Colonic mucosa (tissue), 4 donors: ENCODE data around the gene GPX7. TPM values are rescaled to one million over a fixed set of nuclear protein-coding genes. Genes with fewer than 3 reads are reported as not detected.

Source experiments
- DNase-seq: peaks from one replicate; pipeline ENCODE4 v3.0.0-alpha.2; 2020
- H3K27ac ChIP-seq: fragments of 200-600 bp; one replicate; pipeline ENCODE4 v1.8.0; 2021
- H3K27me3 ChIP-seq: fragments of 200-600 bp; one replicate; pipeline ENCODE4 v1.8.0; 2021
- H3K36me3 ChIP-seq: fragments of 200-600 bp; one replicate; pipeline ENCODE4 v1.8.0; 2021
- H3K4me1 ChIP-seq: fragments of 200-600 bp; one replicate; pipeline ENCODE4 v1.8.0; 2021; ENCODE audit warnings: mild to moderate bottlenecking
- H3K4me3 ChIP-seq: fragments of 200-600 bp; one replicate; pipeline ENCODE4 v1.8.0; 2021
- H3K9ac ChIP-seq, 2 donors: one replicate each; pipeline ENCODE4 v1.7.0; 2013; ENCODE audit warnings: control low read depth in 2 of 2, low read depth in 2 of 2, low read length in 2 of 2
- H3K9me3 ChIP-seq: fragments of 200-600 bp; one replicate; pipeline ENCODE4 v1.8.0; 2021
- CTCF ChIP-seq: fragments of 200-600 bp; IDR thresholded peaks from one replicate; pipeline ENCODE4 v1.8.0; 2022; ENCODE audit warnings: antibody characterized with exemption, mild to moderate bottlenecking
- intact Hi-C: fragments of 100-400 bp; cut with DNase I; formaldehyde crosslinking; loops from one replicate; pipeline ENCODE4 v1.14.1; 2022
- total RNA-seq, 2 donors: library from RNA; stranded (reverse); fragmentation: NEBNext Ultra II Directional in 1 of 2; extraction: Animal tissue kit (Norgen Biotek cat#: 25700) in 1 of 2; gene quantifications; one replicate each; pipeline ENCODE4 v1.2.1, GENCODE V29; 2021
- donor health status: healthy.
- donor health status: DM: no; HTN: no; CAD: no.
- donor health status: DM: no; HTN: no; CAD: no.

GPX7 gene
- total RNA-seq, 2 donors from 2014 or later = 1.8 to 6.0 TPM

- Histone ChIP-seq H3K9me3 (no peaks in the 10 kb centered on the region), H3K27ac (no peak overlapping the region), H3K4me1 (no peaks in the 10 kb centered on the region), H3K9ac (no peak overlapping the region), H3K36me3 (no peaks in the 10 kb centered on the region), H3K4me3 (no peak overlapping the region), H3K27me3 (no peaks in the 10 kb centered on the region)
- no peak for TF ChIP-seq CTCF
- DNase-seq = no peak
- intact Hi-C loops = no loop called here
Observed at GRCh38 chr1:52579415-52579814, 22.8 kb upstream of the GPX7 start.

- no peak overlapping the region for H3K4me3 ChIP-seq
- intact Hi-C loops = no loop called here
- no peaks in the 10 kb centered on the region for H3K9me3 ChIP-seq
- H3K27me3 ChIP-seq = no peaks in the 10 kb centered on the region
- no peak for TF ChIP-seq CTCF
- H3K9ac ChIP-seq = no peak overlapping the region
- DNase-seq = no peak
- H3K27ac ChIP-seq = no peak overlapping the region
- no peaks in the 10 kb centered on the region for H3K4me1 ChIP-seq
- no peaks in the 10 kb centered on the region for H3K36me3 ChIP-seq
Observed at GRCh38 chr1:52580283-52580682, 21.9 kb upstream of the GPX7 start.

- Histone ChIP-seq H3K4me1 (no peaks in the 10 kb centered on the region), H3K4me3 (no peak overlapping the region), H3K36me3 (no peaks in the 10 kb centered on the region), H3K27me3 (no peaks in the 10 kb centered on the region), H3K9ac (no peak overlapping the region), H3K27ac (no peak overlapping the region), H3K9me3 (no peaks in the 10 kb centered on the region)
- intact Hi-C loops = no loop called here
- no peak for DNase-seq
- TF ChIP-seq CTCF = no peak
Observed at GRCh38 chr1:52582116-52582696, 20.0 kb upstream of the GPX7 start.

- no peaks in the 10 kb centered on the region for H3K4me1 ChIP-seq
- no peaks in the 10 kb centered on the region for H3K36me3 ChIP-seq
- H3K9me3 ChIP-seq = no peaks in the 10 kb centered on the region
- no peak for DNase-seq
- no peaks in the 10 kb centered on the region for H3K27me3 ChIP-seq
- intact Hi-C loops = no loop called here
- no peak overlapping the region for H3K9ac ChIP-seq
- no peak overlapping the region for H3K27ac ChIP-seq
- no peak for TF ChIP-seq CTCF
- no peak overlapping the region for H3K4me3 ChIP-seq
Observed at GRCh38 chr1:52585474-52585873, 16.7 kb upstream of the GPX7 start.

- TF ChIP-seq CTCF = no peak
Observed at GRCh38 chr1:52588027-52588426, 14.1 kb upstream of the GPX7 start.

More at GRCh38 chr1:52588027-52588426, 14.1 kb upstream of the GPX7 start:
- no peaks in the 10 kb centered on the region for H3K36me3 ChIP-seq
- no peak overlapping the region for H3K9ac ChIP-seq
- no peaks in the 10 kb centered on the region for H3K4me1 ChIP-seq
- H3K27ac ChIP-seq = no peak overlapping the region
- H3K27me3 ChIP-seq = no peaks in the 10 kb centered on the region
- intact Hi-C loops = no loop called here
- H3K9me3 ChIP-seq = no peaks in the 10 kb centered on the region
- DNase-seq = no peak
- no peak overlapping the region for H3K4me3 ChIP-seq
